ENCODE results near the gene SGTA.

SGTA gene

GRCh38 chr19:2767688-2768087, 15.4 kb downstream of the SGTA start:
- no peak overlapping the region for H3K27ac ChIP-seq
- no peak for TF ChIP-seq CTCF (IDR thresholded peaks at IDR 0.05)
- DNase-seq (ENCODE audit: low spot score), result no peak

GRCh38 chr19:2766594-2767372, 16.3 kb downstream of the SGTA start:
- no peak overlapping the region for H3K27ac ChIP-seq
- no peak for TF ChIP-seq CTCF (IDR thresholded peaks at IDR 0.05)
- DNase-seq (ENCODE audit: low spot score), result no peak
- no peak overlapping the region for H3K4me3 ChIP-seq

More at GRCh38 chr19:2767688-2768087, 15.4 kb downstream of the SGTA start:
- H3K4me3 ChIP-seq, result no peak overlapping the region

- no peak for TF ChIP-seq CTCF (IDR thresholded peaks at IDR 0.05)
- H3K27ac ChIP-seq, result no peak overlapping the region
- no peak for DNase-seq (ENCODE audit: low spot score)
- no peak overlapping the region for H3K4me3 ChIP-seq
Observed at GRCh38 chr19:2765376-2765775, 17.7 kb downstream of the SGTA start.

GRCh38 chr19:2764945-2765344, 18.1 kb downstream of the SGTA start:
- Histone ChIP-seq H3K27ac (no peak overlapping the region), H3K4me3 (no peak overlapping the region)
- no peak for TF ChIP-seq CTCF (IDR thresholded peaks at IDR 0.05)
- DNase-seq (ENCODE audit: low spot score), result no peak

- no peak for DNase-seq (ENCODE audit: low spot score)
- no peak for TF ChIP-seq CTCF (IDR thresholded peaks at IDR 0.05)
- Histone ChIP-seq H3K4me3 (no peak overlapping the region), H3K27ac (no peak overlapping the region)
Observed at GRCh38 chr19:2763687-2764086, 19.4 kb downstream of the SGTA start.

GRCh38 chr19:2762783-2763496, 20.1 kb downstream of the SGTA start:
- DNase-seq (ENCODE audit: low spot score), result no peak
- no peak overlapping the region for H3K27ac ChIP-seq
- TF ChIP-seq CTCF (IDR thresholded peaks at IDR 0.05), result no peak

More at GRCh38 chr19:2762783-2763496, 20.1 kb downstream of the SGTA start:
- no peak overlapping the region for H3K4me3 ChIP-seq

Data from coronary artery (tissue), 2 donors.